HK-2 (cell line): Measurements from ENCODE around the gene GNAS-AS1.

Experiments
- DNase-seq: peaks from one replicate; pipeline ENCODE4 v3.0.0-alpha.2; 2018; ENCODE audit not compliant: unreplicated experiment

GNAS-AS1 gene

GRCh38 chr20:58850693-58851174 lies at the start of gene GNAS-AS1:
Gene GNAS-AS1 (minus strand): TSS chr20:58850902.
- peak; percentile 92 for DNase-seq

GRCh38 chr20:58900397-58900796 lies 49.7 kb upstream of the GNAS-AS1 start:
- no peak for DNase-seq

GRCh38 chr20:58899512-58899911 lies 48.8 kb upstream of the GNAS-AS1 start:
- no peak for DNase-seq

GRCh38 chr20:58898629-58899408 lies 48.1 kb upstream of the GNAS-AS1 start:
- DNase-seq = no peak

GRCh38 chr20:58897488-58897887 lies 46.8 kb upstream of the GNAS-AS1 start:
- no peak for DNase-seq

- no peak for DNase-seq
Measured at GRCh38 chr20:58896820-58897219, 46.1 kb upstream of the GNAS-AS1 start.

- no peak for DNase-seq
Measured at GRCh38 chr20:58895448-58896180, 44.9 kb upstream of the GNAS-AS1 start.

- no peak for DNase-seq
Measured at GRCh38 chr20:58894652-58895447, 44.1 kb upstream of the GNAS-AS1 start.

GRCh38 chr20:58893355-58894120 lies 42.8 kb upstream of the GNAS-AS1 start:
- DNase-seq = no peak

- no peak for DNase-seq
Measured at GRCh38 chr20:58892932-58893224, 42.2 kb upstream of the GNAS-AS1 start.

GRCh38 chr20:58892141-58892931 lies 41.6 kb upstream of the GNAS-AS1 start:
- DNase-seq = peak; percentile 84

GRCh38 chr20:58891718-58892140 lies 41.0 kb upstream of the GNAS-AS1 start:
- no peak for DNase-seq

GRCh38 chr20:58891086-58891717 lies 40.5 kb upstream of the GNAS-AS1 start:
- peak; percentile 76 for DNase-seq

GRCh38 chr20:58890518-58891085 lies 39.9 kb upstream of the GNAS-AS1 start:
- peak; percentile 61 for DNase-seq

GRCh38 chr20:58889798-58890517 lies 39.3 kb upstream of the GNAS-AS1 start:
- DNase-seq = no peak

GRCh38 chr20:58889334-58889760 lies 38.6 kb upstream of the GNAS-AS1 start:
- no peak for DNase-seq

GRCh38 chr20:58888521-58889333 lies 38.0 kb upstream of the GNAS-AS1 start:
- DNase-seq = peak; percentile 78

- DNase-seq = no peak
Measured at GRCh38 chr20:58888103-58888502, 37.4 kb upstream of the GNAS-AS1 start.
